Activated naive CD8-positive, alpha-beta T cell treated with anti-CD3 and anti-CD28 coated beads for 36 hours (primary cell): ENCODE data around the gene ITGA1. TPM values are rescaled to one million over a fixed set of nuclear protein-coding genes. Genes with fewer than 3 reads are reported as not detected.

Experiments
- DNase-seq: peaks from one replicate; pipeline ENCODE4 v3.0.0; 2021
- H3K27ac Mint-ChIP-seq: one replicate; pipeline ENCODE4 v1.8.0; 2022; ENCODE audit warnings: mild to moderate bottlenecking, moderate library complexity, mixed read lengths
- H3K27me3 Mint-ChIP-seq: one replicate; pipeline ENCODE4 v1.8.0; 2022; ENCODE audit warnings: mild to moderate bottlenecking, mixed read lengths
- H3K36me3 Mint-ChIP-seq: one replicate; pipeline ENCODE4 v1.8.0; 2021; ENCODE audit warnings: mild to moderate bottlenecking, mixed read lengths
- H3K4me1 Mint-ChIP-seq: one replicate; pipeline ENCODE4 v1.8.0; 2021; ENCODE audit warnings: mixed read lengths
- H3K4me3 Mint-ChIP-seq: one replicate; pipeline ENCODE4 v1.8.0; 2022; ENCODE audit warnings: mild to moderate bottlenecking, moderate library complexity, mixed read lengths
- H3K9me3 Mint-ChIP-seq: one replicate; pipeline ENCODE4 v1.8.0; 2022; ENCODE audit warnings: mixed read lengths
- total RNA-seq, 2 experiments: library from RNA; stranded (reverse); gene quantifications; one replicate each; pipeline ENCODE4 v1.2.3, GENCODE V29; 2021

ITGA1 gene
- total RNA-seq, 2 experiments from 2014 or later = 6.9 to 9.9 TPM

- H3K27me3 Mint-ChIP-seq = peaks cover 21% of the 10 kb centered on the region
- H3K4me1 Mint-ChIP-seq = no peaks in the 10 kb centered on the region
- no peak overlapping the region for H3K27ac Mint-ChIP-seq
- H3K9me3 Mint-ChIP-seq = no peaks in the 10 kb centered on the region
- H3K4me3 Mint-ChIP-seq = no peak overlapping the region
- DNase-seq = no peak
- H3K36me3 Mint-ChIP-seq = peaks cover 2% of the 10 kb centered on the region
These were observed 209.3 kb downstream of the ITGA1 start for GRCh38 chr5:52996979-52997378.

- no peak for DNase-seq
- Mint-ChIP-seq H3K4me1 (no peaks in the 10 kb centered on the region), H3K27ac (no peak overlapping the region), H3K27me3 (peaks cover 16% of the 10 kb centered on the region), H3K36me3 (peaks cover 1% of the 10 kb centered on the region), H3K9me3 (no peaks in the 10 kb centered on the region), H3K4me3 (no peak overlapping the region)
These were observed 209.7 kb downstream of the ITGA1 start for GRCh38 chr5:52997424-52997823.

- Mint-ChIP-seq H3K36me3 (peaks cover 5% of the 10 kb centered on the region), H3K27me3 (peaks cover 6% of the 10 kb centered on the region), H3K27ac (no peak overlapping the region), H3K9me3 (no peaks in the 10 kb centered on the region), H3K4me3 (no peak overlapping the region), H3K4me1 (peaks cover 4% of the 10 kb centered on the region)
- no peak for DNase-seq
These were observed 211.0 kb downstream of the ITGA1 start for GRCh38 chr5:52998552-52999313.

GRCh38 chr5:52999344-52999949 lies 211.7 kb downstream of the ITGA1 start:
- no peak for DNase-seq
- H3K36me3 Mint-ChIP-seq = peaks cover 8% of the 10 kb centered on the region
- peaks cover 5% of the 10 kb centered on the region for H3K27me3 Mint-ChIP-seq

GRCh38 chr5:53001541-53001940 lies 213.8 kb downstream of the ITGA1 start:
- H3K36me3 Mint-ChIP-seq = peaks cover 11% of the 10 kb centered on the region
- H3K27me3 Mint-ChIP-seq = peaks cover 5% of the 10 kb centered on the region
- DNase-seq = no peak
- H3K4me1 Mint-ChIP-seq = peaks cover 27% of the 10 kb centered on the region
- H3K4me3 Mint-ChIP-seq = no peak overlapping the region
- H3K27ac Mint-ChIP-seq = no peak overlapping the region
- no peaks in the 10 kb centered on the region for H3K9me3 Mint-ChIP-seq

More at GRCh38 chr5:52999344-52999949, 211.7 kb downstream of the ITGA1 start:
- Mint-ChIP-seq H3K9me3 (no peaks in the 10 kb centered on the region), H3K4me1 (peaks cover 10% of the 10 kb centered on the region), H3K4me3 (no peak overlapping the region), H3K27ac (no peak overlapping the region)

DNA sequence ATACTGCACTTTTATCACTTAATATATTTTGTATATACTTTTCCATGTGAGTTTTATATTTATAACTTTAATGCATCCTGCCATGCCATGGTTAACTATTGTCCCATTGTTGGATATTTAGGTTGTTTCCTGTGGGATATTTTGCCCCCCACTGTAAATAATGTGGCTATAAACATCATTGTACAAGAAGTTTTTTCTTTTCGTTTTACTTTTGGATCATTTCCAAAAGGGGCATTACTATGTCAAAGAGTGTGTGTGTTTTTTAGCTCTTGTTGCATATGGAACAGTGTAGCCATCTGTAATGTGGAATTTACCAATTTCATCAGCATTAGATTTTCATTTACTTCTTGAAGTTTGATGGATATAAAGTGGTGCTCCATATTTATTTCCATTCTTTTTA lies 214.8 kb downstream of the ITGA1 start:
- H3K9me3 Mint-ChIP-seq = no peaks in the 10 kb centered on the region
- H3K36me3 Mint-ChIP-seq = peaks cover 15% of the 10 kb centered on the region
- no peak for DNase-seq
- H3K27ac Mint-ChIP-seq = no peak overlapping the region
- H3K4me3 Mint-ChIP-seq = no peak overlapping the region
- H3K4me1 Mint-ChIP-seq = peaks cover 37% of the 10 kb centered on the region
- H3K27me3 Mint-ChIP-seq = peaks cover under 1% of the 10 kb centered on the region

DNA sequence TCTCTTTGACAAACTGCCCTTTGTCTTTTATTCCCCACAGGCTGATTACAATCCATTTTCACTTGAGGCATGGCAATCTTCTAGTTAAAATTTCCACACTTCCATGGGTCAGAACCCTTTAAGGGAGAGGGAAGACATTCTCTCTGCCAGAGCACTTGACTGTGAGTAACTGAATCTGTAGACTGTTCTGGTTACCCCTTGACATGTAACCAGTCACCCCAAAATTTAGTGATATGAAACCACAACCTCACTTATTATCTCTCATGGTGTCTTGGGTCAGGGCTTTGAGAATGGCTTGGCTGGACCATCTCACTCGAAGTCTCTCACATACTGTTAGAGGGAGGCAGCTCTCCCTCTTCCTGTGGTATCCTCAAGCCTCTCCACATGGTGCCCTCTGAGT lies 215.4 kb downstream of the ITGA1 start:
- H3K36me3 Mint-ChIP-seq = peaks cover 15% of the 10 kb centered on the region

GRCh38 chr5:53006911-53007890 lies 219.5 kb downstream of the ITGA1 start:
- no peak overlapping the region for H3K4me3 Mint-ChIP-seq
- peaks cover 15% of the 10 kb centered on the region for H3K36me3 Mint-ChIP-seq
- no peaks in the 10 kb centered on the region for H3K9me3 Mint-ChIP-seq
- no peaks in the 10 kb centered on the region for H3K27me3 Mint-ChIP-seq
- DNase-seq = no peak
- peaks cover 65% of the 10 kb centered on the region for H3K4me1 Mint-ChIP-seq
- peak overlapping the region; percentile 51 for H3K27ac Mint-ChIP-seq

More for the DNA sequence above, 215.4 kb downstream of the ITGA1 start:
- H3K27me3 Mint-ChIP-seq = no peaks in the 10 kb centered on the region
- H3K9me3 Mint-ChIP-seq = no peaks in the 10 kb centered on the region
- peaks cover 43% of the 10 kb centered on the region for H3K4me1 Mint-ChIP-seq
- no peak overlapping the region for H3K27ac Mint-ChIP-seq
- no peak overlapping the region for H3K4me3 Mint-ChIP-seq
- DNase-seq = no peak

- peaks cover 61% of the 10 kb centered on the region for H3K4me1 Mint-ChIP-seq
- no peak overlapping the region for H3K4me3 Mint-ChIP-seq
- H3K36me3 Mint-ChIP-seq = peaks cover 14% of the 10 kb centered on the region
- peak overlapping the region; percentile 72 for H3K27ac Mint-ChIP-seq
- peak; percentile 48 for DNase-seq
- H3K27me3 Mint-ChIP-seq = peaks cover 7% of the 10 kb centered on the region
- peaks cover 6% of the 10 kb centered on the region for H3K9me3 Mint-ChIP-seq
These were observed 221.0 kb downstream of the ITGA1 start for GRCh38 chr5:53008751-53009150.

Other genes with a start within 250 kb of the ITGA1 start
- gene PELO, start within 50 bp of the ITGA1 start, total RNA-seq = 10 to 100 TPM; 24.8 TPM
- 1 to 10 TPM; 1.7 to 2.0 TPM for gene ITGA2, start 201.4 kb downstream of the ITGA1 start, total RNA-seq